ENCODE data around the gene THOC5. TPM values are rescaled to one million over a fixed set of nuclear protein-coding genes. Genes with fewer than 3 reads are reported as not detected.

Gene THOC5
- total RNA-seq, 1 donor from 2014 or later, result 76.4 TPM

DNA sequence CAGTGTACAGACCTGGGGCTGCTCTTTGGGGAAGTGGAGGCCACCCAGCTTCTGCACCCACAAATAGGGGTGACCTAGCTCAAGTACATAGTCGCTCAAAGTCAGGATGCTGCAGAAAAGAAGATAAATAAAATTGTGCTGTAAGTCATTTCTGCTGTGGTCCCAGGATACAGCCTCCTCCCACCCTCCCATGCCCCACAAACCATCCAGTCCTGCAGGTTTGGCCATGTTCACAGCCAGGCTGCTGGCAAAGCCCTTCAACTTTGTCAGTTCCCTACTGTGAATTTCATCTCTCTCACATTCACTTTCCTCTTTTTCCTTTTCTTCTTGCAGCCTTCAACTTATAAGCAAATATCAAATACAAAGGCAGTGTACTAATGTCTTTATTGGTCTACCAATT lies 33.6 kb downstream of the THOC5 start:
- H3K4me1 Mint-ChIP-seq (ENCODE audit: unreplicated experiment), result no peaks in the 10 kb centered on the region
- no peak for DNase-seq (ENCODE audit: low spot score)
- TF ChIP-seq, protein P1, sequence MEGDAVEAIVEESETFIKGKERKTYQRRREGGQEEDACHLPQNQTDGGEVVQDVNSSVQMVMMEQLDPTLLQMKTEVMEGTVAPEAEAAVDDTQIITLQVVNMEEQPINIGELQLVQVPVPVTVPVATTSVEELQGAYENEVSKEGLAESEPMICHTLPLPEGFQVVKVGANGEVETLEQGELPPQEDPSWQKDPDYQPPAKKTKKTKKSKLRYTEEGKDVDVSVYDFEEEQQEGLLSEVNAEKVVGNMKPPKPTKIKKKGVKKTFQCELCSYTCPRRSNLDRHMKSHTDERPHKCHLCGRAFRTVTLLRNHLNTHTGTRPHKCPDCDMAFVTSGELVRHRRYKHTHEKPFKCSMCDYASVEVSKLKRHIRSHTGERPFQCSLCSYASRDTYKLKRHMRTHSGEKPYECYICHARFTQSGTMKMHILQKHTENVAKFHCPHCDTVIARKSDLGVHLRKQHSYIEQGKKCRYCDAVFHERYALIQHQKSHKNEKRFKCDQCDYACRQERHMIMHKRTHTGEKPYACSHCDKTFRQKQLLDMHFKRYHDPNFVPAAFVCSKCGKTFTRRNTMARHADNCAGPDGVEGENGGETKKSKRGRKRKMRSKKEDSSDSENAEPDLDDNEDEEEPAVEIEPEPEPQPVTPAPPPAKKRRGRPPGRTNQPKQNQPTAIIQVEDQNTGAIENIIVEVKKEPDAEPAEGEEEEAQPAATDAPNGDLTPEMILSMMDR (IDR thresholded peaks at IDR 0.05; ENCODE audit: unreplicated experiment), result no peak
- no peak overlapping the region for H3K27ac Mint-ChIP-seq (ENCODE audit: unreplicated experiment)
- H3K36me3 Mint-ChIP-seq (ENCODE audit: low read depth, unreplicated experiment), result peaks cover 49% of the 10 kb centered on the region
- H3K9me3 Mint-ChIP-seq (ENCODE audit: unreplicated experiment), result no peaks in the 10 kb centered on the region
- H3K27me3 Mint-ChIP-seq (ENCODE audit: unreplicated experiment), result peaks cover 1% of the 10 kb centered on the region
- H3K4me3 Mint-ChIP-seq (ENCODE audit: unreplicated experiment), result no peak overlapping the region

DNA sequence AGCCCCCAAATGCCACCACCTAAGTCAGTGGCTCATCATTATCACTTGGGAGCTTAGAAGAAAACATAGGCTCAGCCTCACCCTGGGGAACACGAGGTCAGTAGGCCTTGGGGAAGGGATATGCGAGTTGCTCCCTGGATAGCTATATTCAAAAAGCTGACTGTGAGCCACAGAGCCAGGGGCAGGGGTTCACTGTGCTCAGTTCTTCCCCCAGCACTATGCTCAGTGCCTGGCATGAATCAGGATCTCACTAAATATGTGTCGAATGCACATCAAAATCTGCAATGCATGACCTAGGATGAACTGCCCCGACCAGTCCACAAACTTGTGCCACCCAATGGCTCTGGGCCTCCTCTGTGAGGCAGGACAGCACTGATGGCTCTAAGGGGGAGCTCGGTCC lies 35.1 kb downstream of the THOC5 start:
- Mint-ChIP-seq H3K27me3 (ENCODE audit: unreplicated experiment) (peaks cover 1% of the 10 kb centered on the region), H3K36me3 (ENCODE audit: low read depth, unreplicated experiment) (peaks cover 37% of the 10 kb centered on the region), H3K4me1 (ENCODE audit: unreplicated experiment) (no peaks in the 10 kb centered on the region), H3K27ac (ENCODE audit: unreplicated experiment) (no peak overlapping the region), H3K9me3 (ENCODE audit: unreplicated experiment) (no peaks in the 10 kb centered on the region), H3K4me3 (ENCODE audit: unreplicated experiment) (no peak overlapping the region)
- TF ChIP-seq, protein P1 (IDR thresholded peaks at IDR 0.05; ENCODE audit: unreplicated experiment), result no peak
- DNase-seq (ENCODE audit: low spot score), result no peak

DNA sequence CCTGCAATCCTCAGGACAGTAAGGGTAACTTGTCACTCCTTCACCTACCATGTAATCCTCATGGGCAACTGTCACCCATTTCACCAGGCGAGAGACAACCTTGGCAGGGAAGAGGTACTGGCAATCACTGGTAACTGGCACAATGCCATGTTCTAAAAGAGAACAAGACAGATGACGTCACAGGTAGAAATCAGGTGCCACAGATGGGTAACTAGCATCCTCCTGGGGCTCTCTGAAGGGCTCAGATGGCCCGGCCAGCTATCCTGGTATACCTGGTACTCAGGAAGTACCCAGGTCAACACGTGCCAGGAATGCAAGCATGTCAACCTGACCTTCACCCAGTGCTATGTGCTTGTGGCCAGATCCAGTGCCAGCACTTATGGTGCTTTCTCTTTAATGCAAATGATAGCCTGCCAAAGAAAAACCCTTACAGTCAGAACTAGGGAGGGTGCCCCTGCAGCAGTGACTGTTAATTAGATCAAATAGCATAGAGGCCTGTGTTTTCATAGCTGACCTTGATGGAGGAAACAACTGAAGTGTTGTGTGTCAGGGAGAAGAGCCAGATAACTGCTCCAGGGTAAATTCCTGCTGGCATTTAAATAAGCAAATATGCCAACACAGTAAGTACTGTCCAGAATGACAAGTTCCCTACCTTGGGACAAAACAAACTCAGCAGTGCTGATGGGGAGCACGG lies 36.2 kb downstream of the THOC5 start:
- Mint-ChIP-seq H3K36me3 (ENCODE audit: low read depth, unreplicated experiment) (peaks cover 37% of the 10 kb centered on the region), H3K27ac (ENCODE audit: unreplicated experiment) (no peak overlapping the region), H3K4me1 (ENCODE audit: unreplicated experiment) (no peaks in the 10 kb centered on the region), H3K9me3 (ENCODE audit: unreplicated experiment) (no peaks in the 10 kb centered on the region), H3K4me3 (ENCODE audit: unreplicated experiment) (peak overlapping the region; percentile 73), H3K27me3 (ENCODE audit: unreplicated experiment) (peaks cover 1% of the 10 kb centered on the region)
- DNase-seq (ENCODE audit: low spot score), result no peak
- TF ChIP-seq, protein P1 (IDR thresholded peaks at IDR 0.05; ENCODE audit: unreplicated experiment), result no peak

DNA sequence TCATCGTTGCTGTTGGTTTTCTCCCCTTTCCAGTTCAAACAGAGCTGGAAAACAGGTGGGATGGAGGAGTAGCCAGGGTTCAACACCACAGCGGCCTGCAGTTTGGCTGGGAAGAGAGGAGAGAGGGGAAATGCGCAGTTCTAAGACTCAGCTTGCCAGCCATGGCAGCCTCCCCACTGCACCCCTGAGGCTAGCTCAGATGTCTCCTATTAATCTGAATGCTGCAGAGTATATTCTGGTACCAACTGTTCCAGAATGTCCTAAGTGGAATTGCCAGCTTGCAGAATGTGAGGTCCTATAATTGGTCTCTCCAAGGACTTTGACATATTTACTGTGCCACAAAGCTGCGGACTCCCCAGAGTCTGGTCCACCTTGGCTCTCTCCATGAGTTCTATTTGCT lies 41.5 kb downstream of the THOC5 start:
- Mint-ChIP-seq H3K36me3 (ENCODE audit: low read depth, unreplicated experiment) (peaks cover 37% of the 10 kb centered on the region), H3K27ac (ENCODE audit: unreplicated experiment) (no peak overlapping the region), H3K27me3 (ENCODE audit: unreplicated experiment) (peaks cover 1% of the 10 kb centered on the region), H3K4me3 (ENCODE audit: unreplicated experiment) (no peak overlapping the region), H3K4me1 (ENCODE audit: unreplicated experiment) (no peaks in the 10 kb centered on the region), H3K9me3 (ENCODE audit: unreplicated experiment) (no peaks in the 10 kb centered on the region)
- TF ChIP-seq, protein P1 (IDR thresholded peaks at IDR 0.05; ENCODE audit: unreplicated experiment), result no peak
- DNase-seq (ENCODE audit: low spot score), result no peak

DNA sequence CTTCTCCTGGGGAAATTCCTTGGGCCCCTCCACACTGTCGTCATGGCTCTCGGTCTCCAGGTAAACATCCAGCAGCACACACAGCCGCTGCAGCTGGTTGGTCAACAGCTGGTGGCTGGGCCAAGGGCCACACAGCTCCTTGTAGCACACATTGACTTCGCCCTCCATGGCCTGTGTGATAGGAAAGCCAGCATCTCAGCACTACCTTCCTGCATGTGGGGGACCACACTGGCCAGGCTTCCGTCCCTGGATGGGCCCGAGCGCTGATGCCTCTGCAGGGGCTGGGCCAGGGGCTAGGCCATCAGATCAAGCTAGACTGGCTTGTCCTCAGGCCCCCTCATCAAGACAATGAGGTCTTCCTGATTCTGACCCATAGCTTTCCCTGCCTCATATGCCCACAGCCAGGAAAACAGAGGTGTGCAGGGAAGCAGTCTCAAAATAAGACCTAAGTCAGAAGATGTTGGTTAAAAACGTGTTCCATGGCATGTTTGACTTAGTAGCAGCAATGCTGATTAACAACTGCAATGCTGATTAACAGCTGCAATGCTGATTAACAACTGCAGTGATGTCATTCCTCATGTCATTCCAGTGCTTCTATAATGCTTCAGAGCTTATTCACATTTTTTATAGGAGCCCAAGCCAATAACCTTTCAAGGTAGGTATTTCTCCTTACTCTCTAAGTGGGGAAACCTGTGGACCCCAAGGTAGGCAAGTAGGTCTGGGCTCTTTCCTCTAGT lies 42.3 kb downstream of the THOC5 start:
- Mint-ChIP-seq H3K4me3 (ENCODE audit: unreplicated experiment) (peak overlapping the region; percentile 31), H3K27ac (ENCODE audit: unreplicated experiment) (no peak overlapping the region), H3K4me1 (ENCODE audit: unreplicated experiment) (no peaks in the 10 kb centered on the region), H3K9me3 (ENCODE audit: unreplicated experiment) (no peaks in the 10 kb centered on the region), H3K27me3 (ENCODE audit: unreplicated experiment) (peaks cover under 1% of the 10 kb centered on the region), H3K36me3 (ENCODE audit: low read depth, unreplicated experiment) (peaks cover 39% of the 10 kb centered on the region)
- DNase-seq (ENCODE audit: low spot score), result no peak
- TF ChIP-seq, protein P1 (IDR thresholded peaks at IDR 0.05; ENCODE audit: unreplicated experiment), result no peak
